Central memory CD8-positive, alpha-beta T cell (primary cell): ENCODE measurements around the gene FADS2.
A peak's percentile ranks its signal among the peaks of the same experiment; 100 is the strongest.

Source experiments
- ATAC-seq: fragments of 150-1000 bp; cut with Tn5 transposase; replicated peaks from 2 replicates; pipeline ENCODE4 v1.10.0; 2022; ENCODE audit warnings: mild to moderate bottlenecking, moderate FRiP score, moderate number of reproducible peaks; ENCODE audit not compliant: poor library complexity, severe bottlenecking; ENCODE audit errors: extremely low read depth
- DNase-seq, 2 donors: peaks; one replicate each; pipeline ENCODE4 v3.0.0; 2021; ENCODE audit warnings: low spot score in 2 of 2
- H3K27ac Mint-ChIP-seq: one replicate; pipeline ENCODE4 v1.8.0; 2022; ENCODE audit warnings: low read depth, mild to moderate bottlenecking, moderate library complexity, mixed read lengths
- H3K27me3 Mint-ChIP-seq: one replicate; pipeline ENCODE4 v1.8.0; 2022; ENCODE audit warnings: mixed read lengths
- H3K36me3 Mint-ChIP-seq: one replicate; pipeline ENCODE4 v1.8.0; 2022; ENCODE audit warnings: mild to moderate bottlenecking, moderate library complexity, mixed read lengths; ENCODE audit not compliant: insufficient read depth
- H3K4me1 Mint-ChIP-seq: one replicate; pipeline ENCODE4 v1.8.0; 2022; ENCODE audit warnings: mixed read lengths
- H3K4me3 Mint-ChIP-seq: one replicate; pipeline ENCODE4 v1.8.0; 2022; ENCODE audit warnings: mild to moderate bottlenecking, moderate library complexity, mixed read lengths
- H3K9me3 Mint-ChIP-seq: one replicate; pipeline ENCODE4 v1.8.0; 2022; ENCODE audit warnings: mixed read lengths

The FADS2 gene

DNA sequence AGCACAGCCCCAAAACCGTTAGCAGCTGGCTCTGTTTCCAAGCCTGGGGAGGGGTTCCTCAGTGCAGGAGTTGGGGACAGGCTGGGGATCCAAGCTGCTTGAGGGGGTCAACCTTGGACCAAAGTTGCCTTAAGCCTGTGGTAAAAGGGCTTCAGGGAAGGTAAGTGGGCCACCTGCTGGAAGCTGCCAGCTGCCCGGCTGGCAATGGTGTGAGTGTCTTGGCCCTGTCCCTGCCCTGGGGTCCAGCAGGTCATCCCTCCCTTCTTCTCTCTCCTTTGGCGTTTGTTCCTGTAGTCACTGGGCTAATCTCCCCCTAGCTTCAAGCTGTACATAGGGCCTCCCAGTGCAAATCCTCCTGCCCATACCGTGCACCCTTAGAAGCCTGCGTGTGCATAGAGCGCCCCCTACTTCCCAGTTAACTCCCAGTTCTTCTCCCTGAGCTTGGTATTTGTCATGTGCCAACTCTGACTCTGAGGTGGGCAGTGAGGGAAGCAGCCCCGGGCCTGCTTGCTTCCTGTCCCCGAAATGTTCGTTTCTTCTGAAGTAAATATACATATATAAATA is 40.1 kb upstream of the FADS2 start:
- Mint-ChIP-seq H3K36me3 (peaks cover 16% of the 10 kb centered on the region), H3K27me3 (no peaks in the 10 kb centered on the region), H3K27ac (no peak overlapping the region), H3K9me3 (no peaks in the 10 kb centered on the region), H3K4me1 (peaks cover 32% of the 10 kb centered on the region), H3K4me3 (no peak overlapping the region)
- DNase-seq (no peak), ATAC-seq (no peak)

GRCh38 chr11:61791737-61792309 is 36.3 kb upstream of the FADS2 start:
- Mint-ChIP-seq H3K36me3 (peaks cover 19% of the 10 kb centered on the region), H3K27me3 (no peaks in the 10 kb centered on the region), H3K4me3 (peak overlapping the region; percentile 89), H3K9me3 (no peaks in the 10 kb centered on the region), H3K27ac (peak overlapping the region; percentile 96), H3K4me1 (peaks cover 32% of the 10 kb centered on the region)
- no peak for DNase-seq
- peak; percentile 26 for ATAC-seq

DNA sequence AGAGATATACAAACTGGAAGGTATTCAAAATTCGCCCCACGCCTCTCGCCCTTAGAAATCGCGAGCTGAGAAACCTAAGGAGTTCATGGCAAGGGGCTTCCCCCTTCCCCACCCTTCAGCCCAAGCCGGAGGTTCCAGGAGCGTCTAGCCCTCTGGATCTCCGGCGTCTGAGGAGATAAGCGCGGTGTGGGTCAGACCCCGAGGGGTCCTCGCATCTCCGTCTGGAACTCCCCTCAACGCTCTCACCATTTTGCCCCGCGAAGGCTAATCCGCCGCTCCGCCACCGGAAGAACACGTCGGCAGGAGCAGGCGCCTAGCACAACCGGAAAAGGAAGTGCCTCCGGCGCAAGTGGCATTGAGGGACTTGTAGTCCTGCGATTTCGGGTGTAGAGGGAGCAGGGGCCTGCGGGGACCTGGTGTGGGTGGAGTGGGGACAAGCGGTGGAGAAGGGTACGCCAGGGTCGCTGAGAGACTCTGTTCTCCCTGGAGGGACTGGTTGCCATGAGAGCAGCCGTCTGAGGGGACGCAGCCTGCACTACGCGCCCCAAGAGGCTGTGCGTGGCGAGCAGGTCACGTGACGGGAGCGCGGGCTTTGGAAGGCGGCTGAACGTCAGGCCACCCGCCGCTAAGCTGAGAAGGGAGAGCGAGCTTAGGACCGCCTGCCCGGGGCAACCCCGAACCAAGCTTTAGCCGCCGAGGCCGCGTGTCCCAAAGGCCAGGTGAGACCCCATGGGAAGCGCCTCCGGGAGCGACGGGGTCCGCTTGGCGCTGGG is 35.6 kb upstream of the FADS2 start, which contains the start of the genes FEN1 and TMEM258:
Gene FEN1, plus strand, starts transcription at position 602 of the 773 bp plus-strand sequence. CDS start 2,451 bp downstream, outside the sequence.
Gene TMEM258, minus strand, starts transcription at position 290 of the 773 bp plus-strand sequence. Its CDS starts 41 bp downstream, at position 249.
- H3K4me3 Mint-ChIP-seq: peak within 1 kb of the TSS; percentile 89
- ATAC-seq: peak; percentile 91
- peaks cover 38% of the 10 kb centered on the region for H3K4me1 Mint-ChIP-seq
- no peaks in the 10 kb centered on the region for H3K27me3 Mint-ChIP-seq
- H3K9me3 Mint-ChIP-seq: no peaks in the 10 kb centered on the region
- H3K36me3 Mint-ChIP-seq: peaks cover 17% of the 10 kb centered on the region
- DNase-seq: peak; percentile 78
- H3K27ac Mint-ChIP-seq: peak within 1 kb of the TSS; percentile 96

DNA sequence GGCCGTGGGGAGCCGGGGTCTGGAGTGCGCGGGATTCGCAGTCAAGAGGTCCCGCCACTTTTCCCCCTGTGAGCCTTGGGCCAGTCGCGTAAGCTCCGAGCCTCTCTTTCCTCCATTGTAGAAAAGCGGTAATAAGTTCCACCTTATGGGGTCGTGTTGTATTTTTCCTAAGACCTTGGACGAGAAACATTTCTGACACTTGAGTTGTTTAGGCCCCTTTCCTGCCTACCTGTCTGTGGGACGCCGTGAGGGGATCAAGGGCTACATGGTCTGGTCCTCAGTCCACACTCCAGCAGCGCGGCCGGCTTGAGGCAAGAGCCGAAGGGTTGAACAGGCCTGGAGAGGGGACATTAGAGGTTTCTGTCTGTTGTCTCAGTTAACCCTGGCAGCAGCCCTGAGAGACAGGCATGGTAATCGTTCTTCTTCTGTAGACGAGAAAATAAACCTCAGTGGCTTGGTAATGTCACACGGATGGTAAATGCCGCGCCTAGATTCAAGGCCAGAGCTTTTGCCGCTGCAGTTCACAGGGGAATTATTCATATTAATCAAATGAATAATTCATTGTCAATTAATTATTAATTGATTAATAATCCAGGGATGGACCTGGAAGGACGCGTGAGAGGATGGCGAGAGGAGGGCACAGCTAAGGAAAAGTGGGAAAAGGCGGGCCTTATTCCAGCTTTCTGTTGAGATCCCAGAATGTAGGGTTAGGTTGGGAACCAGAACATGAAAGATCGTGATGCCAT is 34.8 kb upstream of the FADS2 start:
- peaks cover 12% of the 10 kb centered on the region for H3K36me3 Mint-ChIP-seq
- no peak for DNase-seq

GRCh38 chr11:61793829-61794204 is 34.3 kb upstream of the FADS2 start:
- Mint-ChIP-seq H3K4me1 (peaks cover 32% of the 10 kb centered on the region), H3K4me3 (peak overlapping the region; percentile 89), H3K27ac (no peak overlapping the region), H3K9me3 (no peaks in the 10 kb centered on the region), H3K36me3 (peaks cover 11% of the 10 kb centered on the region), H3K27me3 (no peaks in the 10 kb centered on the region)
- ATAC-seq (no peak), DNase-seq (no peak)

More for the DNA sequence above, 34.8 kb upstream of the FADS2 start:
- Mint-ChIP-seq H3K27me3 (no peaks in the 10 kb centered on the region), H3K4me1 (peaks cover 35% of the 10 kb centered on the region), H3K4me3 (peak overlapping the region; percentile 89), H3K9me3 (no peaks in the 10 kb centered on the region), H3K27ac (peak overlapping the region; percentile 96)
- ATAC-seq: peak; percentile 12

DNA sequence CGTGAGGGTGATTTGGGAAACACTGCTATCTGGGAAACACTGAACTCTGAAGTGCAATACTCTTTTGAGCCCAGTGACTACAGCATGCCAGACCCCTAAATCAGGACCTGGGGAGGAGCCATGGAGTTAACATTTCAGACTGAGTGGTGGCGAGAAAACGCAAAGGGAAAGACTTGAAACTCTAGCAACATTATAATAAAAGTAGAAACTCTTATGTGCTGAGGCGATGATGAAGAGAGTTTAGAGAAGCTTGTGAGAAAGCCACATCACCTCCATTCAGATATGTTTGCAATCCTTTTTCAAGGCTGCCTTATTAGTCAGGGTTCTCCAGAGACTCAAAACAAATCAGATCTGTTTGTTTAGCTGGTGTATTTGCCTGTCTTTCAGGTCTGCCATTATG is 33.5 kb upstream of the FADS2 start:
- no peak for ATAC-seq
- Mint-ChIP-seq H3K4me3 (no peak overlapping the region), H3K9me3 (no peaks in the 10 kb centered on the region), H3K27me3 (no peaks in the 10 kb centered on the region), H3K27ac (no peak overlapping the region), H3K4me1 (peaks cover 27% of the 10 kb centered on the region), H3K36me3 (peaks cover 10% of the 10 kb centered on the region)
- DNase-seq: no peak

DNA sequence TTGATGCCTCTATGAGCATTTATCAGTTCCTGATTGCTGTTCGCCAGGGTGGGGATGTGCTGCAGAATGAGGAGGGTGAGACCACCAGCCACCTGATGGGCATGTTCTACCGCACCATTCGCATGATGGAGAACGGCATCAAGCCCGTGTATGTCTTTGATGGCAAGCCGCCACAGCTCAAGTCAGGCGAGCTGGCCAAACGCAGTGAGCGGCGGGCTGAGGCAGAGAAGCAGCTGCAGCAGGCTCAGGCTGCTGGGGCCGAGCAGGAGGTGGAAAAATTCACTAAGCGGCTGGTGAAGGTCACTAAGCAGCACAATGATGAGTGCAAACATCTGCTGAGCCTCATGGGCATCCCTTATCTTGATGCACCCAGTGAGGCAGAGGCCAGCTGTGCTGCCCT is 32.6 kb upstream of the FADS2 start:
- no peak for ATAC-seq

DNA sequence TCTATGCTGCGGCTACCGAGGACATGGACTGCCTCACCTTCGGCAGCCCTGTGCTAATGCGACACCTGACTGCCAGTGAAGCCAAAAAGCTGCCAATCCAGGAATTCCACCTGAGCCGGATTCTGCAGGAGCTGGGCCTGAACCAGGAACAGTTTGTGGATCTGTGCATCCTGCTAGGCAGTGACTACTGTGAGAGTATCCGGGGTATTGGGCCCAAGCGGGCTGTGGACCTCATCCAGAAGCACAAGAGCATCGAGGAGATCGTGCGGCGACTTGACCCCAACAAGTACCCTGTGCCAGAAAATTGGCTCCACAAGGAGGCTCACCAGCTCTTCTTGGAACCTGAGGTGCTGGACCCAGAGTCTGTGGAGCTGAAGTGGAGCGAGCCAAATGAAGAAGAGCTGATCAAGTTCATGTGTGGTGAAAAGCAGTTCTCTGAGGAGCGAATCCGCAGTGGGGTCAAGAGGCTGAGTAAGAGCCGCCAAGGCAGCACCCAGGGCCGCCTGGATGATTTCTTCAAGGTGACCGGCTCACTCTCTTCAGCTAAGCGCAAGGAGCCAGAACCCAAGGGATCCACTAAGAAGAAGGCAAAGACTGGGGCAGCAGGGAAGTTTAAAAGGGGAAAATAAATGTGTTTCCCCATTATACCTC is 32.1 kb upstream of the FADS2 start:
- Mint-ChIP-seq H3K4me3 (no peak overlapping the region), H3K27ac (no peak overlapping the region), H3K36me3 (peaks cover 10% of the 10 kb centered on the region), H3K9me3 (no peaks in the 10 kb centered on the region), H3K27me3 (no peaks in the 10 kb centered on the region), H3K4me1 (peaks cover 19% of the 10 kb centered on the region)
- DNase-seq: no peak
- ATAC-seq: no peak

More for the DNA sequence above, 32.6 kb upstream of the FADS2 start:
- Mint-ChIP-seq H3K27ac (no peak overlapping the region), H3K4me1 (peaks cover 19% of the 10 kb centered on the region), H3K27me3 (no peaks in the 10 kb centered on the region), H3K36me3 (peaks cover 10% of the 10 kb centered on the region), H3K4me3 (no peak overlapping the region), H3K9me3 (no peaks in the 10 kb centered on the region)
- DNase-seq: no peak

DNA sequence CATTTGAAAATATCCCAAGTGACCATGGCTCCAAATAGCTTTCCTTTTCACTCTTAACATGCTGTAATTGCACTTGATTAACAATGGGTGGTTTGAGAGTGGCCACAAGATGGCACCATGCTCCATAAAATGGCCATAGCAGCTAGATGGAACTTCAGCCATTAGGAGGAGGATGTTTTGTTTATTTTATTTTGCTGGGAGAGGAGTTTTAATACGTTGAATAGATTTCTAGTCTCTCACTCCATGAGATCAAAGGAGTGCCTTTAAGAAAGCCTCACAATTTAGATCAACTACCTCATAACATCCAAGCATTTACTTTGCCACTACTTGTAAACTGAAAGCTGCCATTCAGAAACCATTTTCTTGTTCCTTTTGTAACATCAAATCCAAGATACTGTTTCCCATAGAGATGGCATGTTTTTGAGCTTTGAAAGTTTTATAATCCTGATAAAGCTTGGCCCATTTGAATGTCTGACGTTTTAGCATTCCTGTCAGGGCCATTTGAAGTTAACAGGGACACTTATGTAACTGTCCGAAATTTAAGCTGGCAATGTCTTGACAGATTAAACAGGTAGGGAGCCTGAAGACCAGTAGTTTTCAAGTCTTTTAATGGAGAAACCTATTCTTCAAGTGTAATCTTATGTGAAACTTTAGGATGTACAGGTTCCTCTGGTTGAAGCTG is 30.7 kb upstream of the FADS2 start:
- peaks cover 4% of the 10 kb centered on the region for H3K36me3 Mint-ChIP-seq
- ATAC-seq: no peak
- no peak overlapping the region for H3K4me3 Mint-ChIP-seq
- peak overlapping the region; percentile 51 for H3K27ac Mint-ChIP-seq
- peak; percentile 57 to 61 for DNase-seq
- H3K27me3 Mint-ChIP-seq: no peaks in the 10 kb centered on the region
- no peaks in the 10 kb centered on the region for H3K9me3 Mint-ChIP-seq
- peaks cover 8% of the 10 kb centered on the region for H3K4me1 Mint-ChIP-seq

- Mint-ChIP-seq H3K27ac (no peak overlapping the region), H3K9me3 (no peaks in the 10 kb centered on the region), H3K4me3 (no peak overlapping the region), H3K36me3 (peaks cover 3% of the 10 kb centered on the region), H3K27me3 (no peaks in the 10 kb centered on the region), H3K4me1 (peaks cover 6% of the 10 kb centered on the region)
- ATAC-seq: no peak
- DNase-seq: no peak
Observed at GRCh38 chr11:61799665-61800284, 28.3 kb upstream of the FADS2 start.
